HepG2 (cell line): ENCODE data around the gene SP7. TPM values are rescaled to one million over a fixed set of nuclear protein-coding genes. Genes with fewer than 3 reads are reported as not detected.
"Not testable (repeated sequence)": the region's sequence is repeated elsewhere in the genome, so short reads cannot be mapped to it uniquely, and the experiment has no call there.

Experiments used
- ATAC-seq: fragments of 200-7000 bp; cut with Tn5 transposase; 3 replicates; pipeline ENCODE4 v1.9.1; 2020; ENCODE audit warnings: mild to moderate bottlenecking, moderate library complexity
- BruUV-seq: library from RNA; stranded (reverse); fragments of 400-500 nt; replicated peaks from 2 replicates; lab custom pipeline; 2021; lab: Mats Ljungman, UMichigan
- CTCF ChIA-PET: fragments of 300-600 bp; formaldehyde crosslinking; extraction: SDS; loops from one replicate; lab custom pipeline; 2021; ENCODE audit warnings: low total read pairs, inconsistent platforms, low intra/inter-chr PET ratio; lab: Yijun Ruan, JAX
- POLR2A ChIA-PET: fragments of 350-600 bp; sonication (Branson Sonifier 250); formaldehyde crosslinking; loops from one replicate; lab custom pipeline; 2020; ENCODE audit warnings: antibody characterized with exemption, inconsistent platforms; lab: Yijun Ruan, JAX
- DNase-seq: peaks from one replicate; pipeline ENCODE4 v3.0.0-alpha.2; 2015; ENCODE audit warnings: low spot score
- FAIRE-seq: peaks from 3 replicates; lab custom pipeline; 2011; peaks lifted over from hg19 to GRCh38; lab: Jason Lieb, UNC
- H2AFZ ChIP-seq: one replicate; pipeline ENCODE4 v1.6.1; 2011; ENCODE audit warnings: low read length, inconsistent platforms
- H3K27ac ChIP-seq: fragments of 300-600 bp; 3 replicates; pipeline ENCODE4 v1.8.0; 2011; ENCODE audit warnings: mixed run types, mild to moderate bottlenecking, mixed read lengths, low read length, inconsistent platforms; ENCODE audit not compliant: insufficient read depth; ENCODE audit errors: extremely low read length
- H3K27me3 ChIP-seq, 2 experiments: fragments of 200-600 bp in 1 of 2; 2 replicates in 1 of 2; 3 replicates in 1 of 2; pipeline versions ENCODE4 v1.6.0 to v1.8.0; 2011; ENCODE audit warnings: low read length in 2 of 2, mild to moderate bottlenecking in 2 of 2, moderate library complexity in 2 of 2, inconsistent platforms in 1 of 2; ENCODE audit not compliant: insufficient read depth in 2 of 2, control insufficient read depth in 1 of 2
- H3K36me3 ChIP-seq, 2 experiments: fragments of 200-600 bp in 1 of 2; replicated peaks in 1 of 2; 2 replicates in 1 of 2; 3 replicates in 1 of 2; pipeline versions ENCODE4 v1.5.1 to v1.8.0; 2011; ENCODE audit warnings: low read length in 2 of 2, inconsistent platforms in 1 of 2; ENCODE audit not compliant: insufficient read depth in 2 of 2, control insufficient read depth in 1 of 2
- H3K4me1 ChIP-seq: 2 replicates; pipeline ENCODE4 v1.5.1; 2012; ENCODE audit warnings: low read length, inconsistent platforms; ENCODE audit not compliant: insufficient read depth
- H3K4me2 ChIP-seq: 2 replicates; pipeline ENCODE4 v1.6.0; 2011; ENCODE audit warnings: low read depth, low read length, inconsistent platforms
- H3K4me3 ChIP-seq, 3 experiments: fragments of 200-600 bp in 1 of 3; sonication (generic), shearing (Covaris generic) in 1 of 3; replicated peaks in 1 of 3; 2 replicates each; pipeline ENCODE4 v1.5.1; 2011 to 2016; ENCODE audit warnings: low read length in 3 of 3, inconsistent platforms in 2 of 3, low read depth in 2 of 3, mild to moderate bottlenecking in 2 of 3, control low read depth in 1 of 3, mixed read lengths in 1 of 3; ENCODE audit not compliant: insufficient read depth in 1 of 3
- H3K79me2 ChIP-seq: one replicate; pipeline ENCODE4 v1.6.1; 2011; ENCODE audit warnings: low read length, inconsistent platforms; ENCODE audit not compliant: insufficient read depth
- H3K9ac ChIP-seq: 2 replicates; pipeline ENCODE4 v1.6.0; 2011; ENCODE audit warnings: mild to moderate bottlenecking, low read depth, low read length, inconsistent platforms; ENCODE audit not compliant: insufficient read depth
- H3K9me3 ChIP-seq: 2 replicates; pipeline ENCODE4 v1.5.1; 2012; ENCODE audit warnings: mild to moderate bottlenecking, low read length
- H4K20me1 ChIP-seq: 2 replicates; pipeline ENCODE4 v1.6.0; 2011; ENCODE audit warnings: inconsistent platforms, mild to moderate bottlenecking, low read length, moderate library complexity; ENCODE audit not compliant: insufficient read depth
- RAD21 ChIP-seq: fragments of 450-650 bp; formaldehyde crosslinking; IDR thresholded peaks from 2 replicates; pipeline ENCODE4 v1.5.0; 2020; ENCODE audit warnings: mild to moderate bottlenecking
- in situ Hi-C: cut with HindIII; loops from 2 replicates; pipeline ENCODE4 v1.10.0; 2017; ENCODE audit warnings: low pct_unique_long_range_greater_than_20kb; ENCODE audit not compliant: extremely low pct_ligation_motif_present
- intact Hi-C: fragments of 100-400 bp; cut with micrococcal nuclease; formaldehyde crosslinking; loops from one replicate; pipeline ENCODE4 v1.10.0; 2022; ENCODE audit not compliant: unreplicated experiment
- polyA plus RNA-seq, 8 experiments: library from polyadenylated mRNA; depleted of rRNA in 3 of 8; stranded (reverse) in 7 of 8; unstranded in 1 of 8; fragments of >200 nt; fragmentation: Illumina TruSeq in 4 of 8; extraction: Trizol in 4 of 8; gene quantifications; 2 replicates each; pipeline versions ENCODE4 v1.2.1 to v1.2.3, GENCODE V29; 2011 to 2016; ENCODE audit warnings: low read depth in 4 of 8, missing spikeins in 1 of 8, mixed read lengths in 1 of 8; ENCODE audit not compliant: insufficient read depth in 1 of 8
- total RNA-seq, 5 experiments: library from RNA; depleted of rRNA; stranded (reverse); fragments of >200 nt; fragmentation: Illumina TruSeq; extraction: Trizol; gene quantifications; 2 replicates each; pipeline ENCODE4 v1.2.3, GENCODE V29; 2016; ENCODE audit warnings: low read depth in 1 of 5
- TF ChIP-seq, protein P1 (sequence below): sonication (generic); formaldehyde crosslinking; IDR thresholded peaks from 2 replicates; pipeline ENCODE4 v1.8.1; 2023; ENCODE audit warnings: mild to moderate bottlenecking, moderate library complexity, missing genetic modification reagents
- TF ChIP-seq, protein P2 (sequence below): sonication (generic); formaldehyde crosslinking; IDR thresholded peaks from 2 replicates; pipeline ENCODE4 v1.8.1; 2022; ENCODE audit warnings: low read depth, mild to moderate bottlenecking, missing genetic modification reagents

SP7 gene
- total and polyA plus RNA-seq, 2 of the 13 experiments (the other 11 are each of a cell fraction or from before 2014, with no cell fraction given) = not detected

DNA sequence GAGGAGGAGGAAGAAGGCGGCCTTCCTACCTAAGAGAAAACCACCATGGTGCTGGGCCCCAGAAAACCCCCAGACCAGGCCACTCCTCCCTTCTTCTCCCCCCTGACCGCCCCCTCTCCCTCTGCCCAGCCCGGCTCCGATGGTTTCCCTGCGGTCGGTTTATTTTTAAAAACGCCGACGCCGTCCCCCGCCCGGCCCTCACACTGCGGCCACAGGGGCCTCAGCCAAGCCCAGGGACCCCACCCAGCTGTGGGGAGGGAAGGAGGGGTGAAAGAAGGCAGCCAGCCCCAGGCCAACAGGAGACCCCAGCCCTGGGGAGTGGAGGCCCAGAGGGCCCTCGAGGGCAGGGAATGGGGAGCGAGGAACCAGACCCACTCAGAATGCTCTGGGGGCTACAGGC, 3.4 kb downstream of the SP7 start (continued):
- TF ChIP-seq, protein P1, sequence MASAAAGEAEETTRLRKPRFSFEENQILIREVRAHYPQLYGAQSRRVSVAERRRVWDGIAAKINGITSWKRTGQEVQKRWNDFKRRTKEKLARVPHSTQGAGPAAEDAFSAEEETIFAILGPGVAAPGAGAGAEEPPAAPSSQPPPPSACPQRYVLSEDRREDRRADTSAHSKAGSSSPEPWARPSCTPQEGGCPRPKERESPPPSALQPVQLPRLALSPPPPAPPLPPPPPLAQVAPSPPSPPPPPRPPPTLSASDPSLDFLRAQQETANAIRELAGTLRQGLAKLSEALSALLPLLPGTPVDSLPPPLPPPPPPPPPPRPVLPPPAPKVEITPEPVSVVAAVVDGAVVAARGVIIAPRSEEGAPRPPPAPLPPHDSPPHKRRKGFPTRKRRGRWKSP (CRISPR knock-in tag) = no peak
- TF ChIP-seq RAD21 (CRISPR knock-in tag) = no peak
- TF ChIP-seq, protein P2, sequence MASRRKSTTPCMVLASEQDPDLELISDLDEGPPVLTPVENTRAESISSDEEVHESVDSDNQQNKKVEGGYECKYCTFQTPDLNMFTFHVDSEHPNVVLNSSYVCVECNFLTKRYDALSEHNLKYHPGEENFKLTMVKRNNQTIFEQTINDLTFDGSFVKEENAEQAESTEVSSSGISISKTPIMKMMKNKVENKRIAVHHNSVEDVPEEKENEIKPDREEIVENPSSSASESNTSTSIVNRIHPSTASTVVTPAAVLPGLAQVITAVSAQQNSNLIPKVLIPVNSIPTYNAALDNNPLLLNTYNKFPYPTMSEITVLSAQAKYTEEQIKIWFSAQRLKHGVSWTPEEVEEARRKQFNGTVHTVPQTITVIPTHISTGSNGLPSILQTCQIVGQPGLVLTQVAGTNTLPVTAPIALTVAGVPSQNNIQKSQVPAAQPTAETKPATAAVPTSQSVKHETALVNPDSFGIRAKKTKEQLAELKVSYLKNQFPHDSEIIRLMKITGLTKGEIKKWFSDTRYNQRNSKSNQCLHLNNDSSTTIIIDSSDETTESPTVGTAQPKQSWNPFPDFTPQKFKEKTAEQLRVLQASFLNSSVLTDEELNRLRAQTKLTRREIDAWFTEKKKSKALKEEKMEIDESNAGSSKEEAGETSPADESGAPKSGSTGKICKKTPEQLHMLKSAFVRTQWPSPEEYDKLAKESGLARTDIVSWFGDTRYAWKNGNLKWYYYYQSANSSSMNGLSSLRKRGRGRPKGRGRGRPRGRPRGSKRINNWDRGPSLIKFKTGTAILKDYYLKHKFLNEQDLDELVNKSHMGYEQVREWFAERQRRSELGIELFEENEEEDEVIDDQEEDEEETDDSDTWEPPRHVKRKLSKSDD = no peak
- TF ChIP-seq, all 625 proteins: peak for 0

DNA sequence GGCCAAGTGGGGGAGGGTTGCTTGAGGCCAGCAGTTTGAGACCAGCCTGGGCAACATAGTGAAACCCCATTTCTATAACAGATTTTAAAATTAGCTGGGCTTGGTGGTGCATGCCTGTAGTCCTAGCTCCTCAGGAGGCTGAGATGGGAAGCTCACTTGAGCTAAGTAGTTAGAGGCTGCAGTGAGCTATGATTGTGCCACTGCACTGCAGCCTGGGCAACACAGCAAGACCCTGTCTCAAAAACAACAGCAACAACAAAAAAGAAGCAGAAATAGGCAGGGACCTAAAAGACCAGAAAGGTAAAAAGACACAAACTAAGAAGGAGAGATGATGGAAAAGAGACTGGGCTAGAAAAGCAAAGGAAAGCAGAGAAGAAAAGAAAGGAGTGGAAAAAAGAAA, 3.8 kb downstream of the SP7 start:
- H3K4me2 ChIP-seq, H3K36me3 ChIP-seq, H3K79me2 ChIP-seq, CTCF ChIA-PET, H3K4me3 ChIP-seq, POLR2A ChIA-PET, H2AFZ ChIP-seq, H3K27ac ChIP-seq, H3K4me1 ChIP-seq, DNase-seq, H3K9ac ChIP-seq, in situ Hi-C loops, FAIRE-seq, H4K20me1 ChIP-seq, ATAC-seq, BruUV-seq, H3K9me3 ChIP-seq, intact Hi-C loops: not testable (repeated sequence)
- H3K27me3 ChIP-seq = peaks cover 14 to 67% of the 10 kb centered on the region in 2 experiments
